ENCODE data around the gene ATXN7.

ATXN7 gene, protein sequence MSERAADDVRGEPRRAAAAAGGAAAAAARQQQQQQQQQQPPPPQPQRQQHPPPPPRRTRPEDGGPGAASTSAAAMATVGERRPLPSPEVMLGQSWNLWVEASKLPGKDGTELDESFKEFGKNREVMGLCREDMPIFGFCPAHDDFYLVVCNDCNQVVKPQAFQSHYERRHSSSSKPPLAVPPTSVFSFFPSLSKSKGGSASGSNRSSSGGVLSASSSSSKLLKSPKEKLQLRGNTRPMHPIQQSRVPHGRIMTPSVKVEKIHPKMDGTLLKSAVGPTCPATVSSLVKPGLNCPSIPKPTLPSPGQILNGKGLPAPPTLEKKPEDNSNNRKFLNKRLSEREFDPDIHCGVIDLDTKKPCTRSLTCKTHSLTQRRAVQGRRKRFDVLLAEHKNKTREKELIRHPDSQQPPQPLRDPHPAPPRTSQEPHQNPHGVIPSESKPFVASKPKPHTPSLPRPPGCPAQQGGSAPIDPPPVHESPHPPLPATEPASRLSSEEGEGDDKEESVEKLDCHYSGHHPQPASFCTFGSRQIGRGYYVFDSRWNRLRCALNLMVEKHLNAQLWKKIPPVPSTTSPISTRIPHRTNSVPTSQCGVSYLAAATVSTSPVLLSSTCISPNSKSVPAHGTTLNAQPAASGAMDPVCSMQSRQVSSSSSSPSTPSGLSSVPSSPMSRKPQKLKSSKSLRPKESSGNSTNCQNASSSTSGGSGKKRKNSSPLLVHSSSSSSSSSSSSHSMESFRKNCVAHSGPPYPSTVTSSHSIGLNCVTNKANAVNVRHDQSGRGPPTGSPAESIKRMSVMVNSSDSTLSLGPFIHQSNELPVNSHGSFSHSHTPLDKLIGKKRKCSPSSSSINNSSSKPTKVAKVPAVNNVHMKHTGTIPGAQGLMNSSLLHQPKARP

DNA sequence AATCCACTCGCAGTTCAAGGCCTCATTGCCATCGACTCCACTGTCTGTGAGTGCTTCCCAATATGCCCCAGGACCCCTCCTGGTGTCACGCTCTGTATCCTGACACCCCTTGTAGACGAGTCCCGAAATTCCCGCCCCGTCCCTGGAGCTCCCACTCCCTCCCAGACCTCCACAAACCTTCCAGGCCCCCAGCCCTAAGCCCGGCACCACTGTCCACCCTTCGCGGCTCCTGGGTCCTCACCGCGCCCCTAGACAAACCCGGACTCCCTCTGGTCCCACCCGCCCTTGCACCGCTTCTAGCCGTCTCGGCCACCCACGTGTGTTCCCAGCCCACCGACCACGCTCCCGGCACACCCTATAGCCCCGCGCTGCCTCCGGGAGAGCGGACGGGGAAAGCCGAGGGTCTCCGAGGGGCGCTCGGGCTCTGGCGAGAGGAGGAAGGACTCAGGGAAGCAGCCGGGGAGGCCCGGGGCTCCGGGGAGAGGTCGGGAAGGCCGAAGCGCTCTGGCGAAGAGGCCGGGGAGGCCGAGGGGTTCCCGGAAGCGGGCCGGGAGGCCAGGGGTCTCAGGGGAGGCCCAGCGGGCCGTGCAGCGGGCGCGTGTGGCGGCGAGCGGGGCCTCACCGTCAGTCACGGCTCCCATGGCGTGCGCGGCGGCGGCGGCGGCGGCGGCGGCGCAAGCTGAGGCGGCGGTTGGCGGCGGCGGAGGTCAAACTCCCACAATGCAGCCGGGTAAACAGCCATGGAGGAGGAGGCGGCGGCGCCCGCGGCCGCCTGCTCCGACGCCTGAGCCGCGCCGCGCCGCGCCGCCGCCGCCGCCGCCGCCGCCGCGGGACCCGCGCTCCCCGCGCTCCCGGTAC lies at the start of gene ATXN7, which contains the start of gene THOC7:
Gene ATXN7 (plus strand): TSS at position 718 of the 858 bp plus-strand sequence. CDS start 48,732 bp downstream, outside the sequence.
Gene THOC7 (minus strand): TSS at position 656 of the 858 bp plus-strand sequence. CDS start 15 bp downstream, at position 641.
- peak; percentile 90 for DNase-seq

DNA sequence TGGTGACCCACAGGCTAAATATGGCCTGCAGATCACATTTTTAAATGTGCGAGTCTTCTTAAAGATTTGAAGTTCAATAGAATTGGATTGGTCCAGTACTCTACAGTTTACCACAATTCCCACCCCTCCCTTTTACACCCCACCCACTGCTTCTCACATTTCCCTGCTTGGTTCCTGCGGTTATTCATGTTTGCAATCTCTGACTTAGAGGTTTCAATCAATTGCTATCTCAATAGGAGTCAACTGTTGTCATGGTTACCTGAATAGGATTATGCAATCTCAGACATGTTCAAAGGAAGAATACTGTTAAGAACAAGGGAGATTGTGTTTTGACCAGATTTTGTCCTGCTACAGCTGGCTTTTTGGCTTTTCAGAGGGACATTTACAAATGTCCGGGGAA lies 49.4 kb upstream of the ATXN7 start:
- DNase-seq = no peak

DNA sequence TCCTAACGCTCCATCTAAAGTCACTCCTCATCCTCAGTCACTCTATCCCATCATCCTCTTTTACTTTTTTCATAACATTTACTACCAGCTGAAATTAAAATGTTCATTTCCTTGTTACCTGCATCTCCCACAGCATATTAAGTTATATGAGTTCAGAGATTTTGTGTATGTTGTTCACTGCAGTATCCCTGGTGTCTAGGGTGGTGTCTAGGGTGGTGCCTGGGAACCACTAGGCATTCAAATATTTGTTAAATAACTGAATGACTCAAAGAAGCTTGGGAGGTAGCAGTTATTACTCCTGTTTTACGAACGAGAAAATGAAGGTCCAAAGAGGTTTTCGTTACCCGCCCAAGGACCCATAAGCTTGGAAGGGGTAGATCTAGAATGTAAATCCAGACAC lies 46.4 kb upstream of the ATXN7 start:
- no peak for DNase-seq

DNA sequence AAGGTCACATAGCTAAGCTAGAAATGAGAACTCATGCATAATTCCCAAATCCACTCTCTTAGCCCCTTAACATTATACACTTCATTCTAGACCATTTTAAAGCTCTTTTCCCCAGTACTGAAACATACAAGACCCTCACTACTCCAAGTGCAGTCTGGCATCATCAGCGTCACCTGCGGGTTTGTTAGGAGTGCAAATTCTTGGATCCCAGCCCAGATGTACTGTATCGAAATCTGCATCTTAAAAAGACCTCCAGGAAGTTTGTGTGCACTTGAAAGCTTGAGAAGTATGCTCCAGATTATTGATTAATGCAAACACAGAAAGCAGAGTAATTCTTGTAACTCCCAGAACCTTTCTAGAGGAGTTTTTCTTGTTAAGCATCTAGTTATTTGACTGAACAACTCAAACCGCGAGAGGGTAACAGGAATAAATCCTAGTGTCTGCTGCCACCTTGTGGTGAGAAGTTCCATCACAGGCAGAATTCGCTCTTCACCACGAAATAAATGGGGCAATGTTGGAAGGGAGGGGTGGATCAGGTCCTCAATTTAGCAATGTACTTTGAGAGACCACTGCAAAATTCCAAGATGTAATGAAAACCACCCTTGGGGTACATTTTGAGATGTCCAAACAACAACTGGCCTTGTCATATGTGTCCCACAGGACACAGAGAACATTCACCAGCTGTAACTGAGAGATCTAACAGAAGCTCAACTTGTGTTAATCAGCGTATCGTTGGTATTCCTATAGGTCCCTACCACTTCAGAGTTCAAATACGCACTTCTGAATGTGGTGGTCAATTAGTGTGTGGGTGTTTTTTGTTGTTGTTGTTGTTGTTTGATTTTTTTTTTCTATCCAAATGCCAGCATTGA lies 45.2 kb upstream of the ATXN7 start:
- DNase-seq = peak; percentile 82

DNA sequence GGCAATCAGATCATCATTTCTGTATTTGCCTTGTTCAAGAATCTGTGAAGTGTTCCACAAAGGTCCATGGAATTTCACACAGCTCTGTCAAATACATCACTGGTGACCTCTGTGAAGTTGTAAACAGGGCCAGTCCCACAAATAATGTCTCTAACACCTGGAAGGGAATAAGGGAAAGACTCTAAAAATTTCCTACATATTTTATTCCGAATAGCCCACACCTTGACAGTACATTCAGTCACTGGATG lies 44.6 kb upstream of the ATXN7 start, which contains the start of gene C3orf49:
Gene C3orf49 (plus strand): TSS at position 149 of the 248 bp plus-strand sequence. CDS start 173 bp downstream, outside the sequence.
- DNase-seq = no peak

DNA sequence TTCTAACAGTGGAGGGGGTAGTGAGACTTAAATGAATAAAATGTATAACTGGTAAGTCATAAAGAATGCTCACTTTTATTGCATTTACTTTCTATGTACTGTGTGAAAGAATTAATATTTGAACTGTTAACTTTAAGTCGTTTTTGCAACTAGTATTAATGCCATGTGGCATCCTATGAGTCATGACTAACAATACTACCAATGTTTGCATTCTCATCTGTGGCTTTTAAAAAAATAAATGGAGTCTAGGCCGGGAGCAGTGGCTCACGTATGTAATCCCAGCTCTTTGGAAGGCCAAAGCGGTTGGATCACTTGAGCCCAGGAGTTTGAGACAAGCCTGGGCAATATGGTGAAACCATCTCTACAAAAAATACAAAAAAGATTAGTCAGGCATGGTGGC lies 39.4 kb upstream of the ATXN7 start:
- DNase-seq = no peak

DNA sequence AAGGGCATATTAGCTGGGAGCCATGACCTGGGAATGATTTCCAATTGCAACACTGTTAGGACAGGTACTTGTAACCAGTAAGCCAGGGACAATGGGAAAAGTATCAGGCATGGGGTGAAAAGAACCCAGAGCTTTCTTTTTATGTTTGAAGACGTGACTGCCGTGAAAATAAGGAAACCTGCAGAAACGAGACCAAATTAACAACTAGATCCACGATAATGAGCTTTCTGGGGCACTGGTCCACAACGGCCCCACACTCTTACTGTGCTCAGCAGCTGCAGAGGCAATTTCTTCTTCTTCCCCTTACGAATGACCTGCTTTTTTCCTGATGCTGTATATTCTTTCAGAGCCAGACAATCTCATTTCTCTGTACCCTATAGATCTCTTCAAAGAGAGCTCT lies 33.1 kb upstream of the ATXN7 start:
- DNase-seq = no peak

DNA sequence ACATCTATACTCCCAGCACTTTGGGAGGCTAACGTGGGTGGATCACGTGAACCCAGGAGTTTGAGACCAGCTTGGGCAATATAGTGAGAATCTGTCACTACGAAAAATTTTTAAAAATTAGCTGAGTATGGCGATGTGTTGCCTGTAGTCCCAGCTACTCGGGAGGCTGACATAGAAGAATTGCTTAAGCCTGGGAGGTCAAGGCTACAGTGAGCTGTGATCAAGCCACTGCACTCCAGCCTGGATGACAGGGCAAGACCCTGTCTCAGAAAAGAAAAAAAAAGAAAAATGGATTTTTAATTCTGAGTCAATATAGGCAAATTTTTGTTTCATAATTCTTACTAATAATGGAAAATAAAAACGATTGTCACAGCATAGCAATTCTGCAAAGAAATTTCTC lies 31.3 kb upstream of the ATXN7 start:
- no peak for DNase-seq

DNA sequence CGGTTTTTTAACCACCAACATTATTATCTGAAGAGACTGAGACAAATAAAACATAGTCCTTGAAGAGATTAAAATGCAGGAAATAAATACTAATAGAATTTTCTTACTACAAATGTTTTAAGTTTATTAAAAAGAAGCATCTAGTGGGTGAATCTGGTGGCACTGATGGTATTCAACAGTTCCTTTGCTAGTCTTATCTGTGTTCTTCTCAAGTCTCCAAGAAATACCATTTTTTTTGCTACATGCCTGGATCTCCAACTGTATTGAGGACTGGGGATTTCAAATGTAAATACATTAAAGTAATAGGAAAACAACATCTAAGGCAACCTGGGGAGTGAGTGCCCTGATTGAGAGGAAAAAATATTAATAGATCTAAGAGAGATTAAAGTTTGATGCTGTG lies 22.0 kb upstream of the ATXN7 start:
- DNase-seq = no peak

DNA sequence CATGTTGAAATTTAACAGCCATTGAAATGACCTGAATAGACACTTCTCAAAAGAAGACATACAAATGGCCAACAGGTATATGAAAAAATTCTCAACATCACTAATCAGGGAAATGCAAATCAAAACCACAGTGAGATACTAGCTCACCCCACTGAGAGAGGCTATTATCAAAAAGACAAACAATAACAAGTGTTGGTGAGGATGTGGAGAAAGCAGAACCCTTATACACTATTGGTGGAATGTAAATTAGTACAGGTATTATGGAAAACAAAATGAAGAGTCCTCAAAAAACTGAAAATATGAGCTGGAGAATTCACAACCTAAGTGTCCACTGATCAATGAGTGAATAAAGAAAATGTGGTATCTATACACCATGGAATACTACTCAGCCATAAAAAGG lies 21.5 kb upstream of the ATXN7 start:
- DNase-seq = no peak

DNA sequence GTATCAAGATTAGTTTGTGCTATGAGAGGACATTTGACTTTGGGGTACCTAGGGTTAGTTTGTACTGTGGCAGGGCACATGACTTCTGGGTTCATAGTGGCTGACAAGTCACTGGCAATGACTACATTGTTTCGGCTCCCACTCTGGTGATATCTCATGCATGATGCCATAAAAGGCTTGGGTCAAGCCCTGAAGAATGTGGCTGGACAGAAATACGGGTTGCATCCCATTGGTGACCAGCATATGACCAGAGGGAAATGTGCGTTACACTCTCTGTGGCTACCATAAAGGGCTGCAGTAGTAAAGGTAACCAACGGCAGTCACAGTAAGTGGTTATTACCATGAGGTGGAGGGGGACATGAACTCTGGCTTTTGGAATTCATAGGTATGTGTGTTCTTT lies 18.5 kb upstream of the ATXN7 start:
- DNase-seq = no peak

DNA sequence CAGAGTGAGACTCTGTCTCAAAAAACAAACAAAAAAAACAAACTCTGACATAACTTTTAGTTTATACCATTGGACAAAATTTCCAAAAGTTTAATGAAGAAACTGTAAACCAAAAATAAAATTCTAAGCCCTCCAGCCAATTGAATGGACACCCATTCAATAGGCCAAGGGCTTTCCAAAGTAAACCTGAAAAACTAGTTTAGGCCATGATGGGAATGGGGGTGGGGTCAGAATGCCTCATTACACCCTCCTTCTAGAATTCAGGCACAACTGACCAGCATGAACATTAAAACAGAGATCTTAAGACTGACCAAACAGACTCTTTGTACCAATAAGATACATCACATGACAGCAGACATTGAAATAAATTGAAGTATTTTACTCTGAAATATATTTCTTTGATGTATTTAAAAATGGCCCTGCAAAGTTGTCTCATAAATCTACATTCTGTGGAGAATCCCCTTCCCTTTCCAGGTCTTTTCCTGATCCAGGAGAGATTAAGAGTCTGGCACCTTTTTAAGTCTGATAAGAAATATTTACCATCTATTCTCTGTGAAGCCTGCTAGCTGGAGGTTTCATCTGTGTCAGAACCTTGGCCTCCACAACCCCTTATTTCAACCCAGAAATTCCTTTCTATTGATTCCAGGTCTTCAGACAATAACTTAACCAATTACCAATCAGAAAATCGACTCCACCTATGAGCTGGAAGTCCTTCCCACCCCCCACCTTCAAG lies 15.8 kb upstream of the ATXN7 start:
- no peak for DNase-seq

DNA sequence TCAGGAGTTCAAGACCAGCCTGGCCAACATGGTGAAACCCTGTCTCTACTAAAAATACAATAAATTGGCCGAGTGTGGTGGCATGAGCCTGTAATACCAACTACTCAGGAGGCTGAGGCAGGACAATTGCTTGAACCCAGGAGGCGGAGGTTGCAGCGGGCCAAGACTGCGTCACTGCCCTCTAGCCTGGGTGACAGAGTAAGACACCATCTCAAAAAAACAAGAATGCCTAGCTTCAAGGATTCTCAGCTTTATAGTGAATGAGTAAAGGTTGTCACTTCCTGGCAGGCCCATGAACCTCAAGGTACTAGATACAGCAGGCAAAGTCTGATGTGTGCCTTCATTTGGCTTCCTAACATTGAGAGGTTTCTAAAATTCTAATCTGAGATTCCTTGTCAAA lies 14.5 kb upstream of the ATXN7 start:
- no peak for DNase-seq

DNA sequence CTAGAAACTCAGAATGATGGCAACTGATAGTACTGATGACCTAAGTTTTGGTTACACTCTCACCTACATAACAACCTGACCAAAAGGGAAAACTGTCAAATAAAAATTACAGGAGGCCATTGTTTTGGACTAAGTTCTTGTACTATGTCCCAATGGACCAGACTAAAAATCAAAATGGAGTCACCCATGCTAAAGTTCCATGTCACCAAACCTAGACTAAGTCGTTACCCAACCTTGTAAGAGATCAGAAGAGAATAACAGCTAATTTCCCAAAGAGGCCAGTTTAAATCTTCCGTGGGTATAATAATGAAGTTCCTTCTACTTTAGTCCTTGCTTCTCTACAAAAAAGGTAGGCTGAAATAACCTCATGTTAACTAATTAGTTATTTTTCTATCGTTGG lies 12.4 kb upstream of the ATXN7 start:
- no peak for DNase-seq

DNA sequence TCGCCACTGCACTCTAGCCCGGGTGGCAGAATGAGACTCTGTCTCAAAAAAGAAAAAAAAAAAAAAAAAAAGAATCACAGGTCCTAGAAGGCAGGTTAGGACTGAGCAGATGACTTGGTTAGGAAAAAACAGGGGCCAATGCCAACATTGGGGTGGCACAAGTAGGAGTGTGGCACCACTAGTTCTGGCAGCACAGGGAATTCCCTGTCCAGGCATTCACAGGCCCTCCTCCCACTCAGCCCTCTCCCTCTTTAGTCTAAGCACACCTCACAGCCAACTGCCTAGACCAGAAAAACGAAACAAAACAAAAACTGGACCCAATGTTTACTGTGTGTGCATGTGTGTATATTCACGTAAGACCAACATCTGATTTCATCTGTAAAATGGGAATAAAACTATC lies 10.6 kb upstream of the ATXN7 start:
- DNase-seq = no peak

DNA sequence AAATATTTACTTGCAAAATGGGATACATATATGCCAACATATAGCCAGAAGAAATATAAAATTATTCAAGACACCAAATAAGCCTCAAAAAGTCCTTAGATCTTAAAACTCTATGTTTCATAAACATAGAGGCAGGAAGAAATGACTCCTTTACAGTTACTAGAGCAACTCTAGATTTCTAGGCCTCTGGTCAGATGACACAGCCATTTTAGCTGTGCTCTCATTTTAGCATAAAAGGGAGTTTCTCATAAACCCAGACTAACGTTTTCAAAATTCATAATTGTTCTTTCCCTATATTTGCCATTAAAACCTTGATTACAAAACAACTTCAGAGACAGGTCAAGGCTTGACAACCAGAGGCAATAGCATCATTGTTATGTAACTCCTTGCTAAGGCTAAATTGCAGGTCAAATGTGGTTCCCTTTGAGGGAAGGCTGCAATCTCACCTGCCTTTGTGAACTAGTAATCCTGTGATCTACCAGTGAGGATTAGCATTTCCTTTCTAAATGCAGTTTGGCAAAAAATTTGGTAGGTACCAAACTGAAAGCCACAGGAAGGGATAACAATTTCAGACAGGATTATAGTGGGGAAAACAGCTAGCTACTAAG lies 8.2 kb upstream of the ATXN7 start:
- no peak for DNase-seq

DNA sequence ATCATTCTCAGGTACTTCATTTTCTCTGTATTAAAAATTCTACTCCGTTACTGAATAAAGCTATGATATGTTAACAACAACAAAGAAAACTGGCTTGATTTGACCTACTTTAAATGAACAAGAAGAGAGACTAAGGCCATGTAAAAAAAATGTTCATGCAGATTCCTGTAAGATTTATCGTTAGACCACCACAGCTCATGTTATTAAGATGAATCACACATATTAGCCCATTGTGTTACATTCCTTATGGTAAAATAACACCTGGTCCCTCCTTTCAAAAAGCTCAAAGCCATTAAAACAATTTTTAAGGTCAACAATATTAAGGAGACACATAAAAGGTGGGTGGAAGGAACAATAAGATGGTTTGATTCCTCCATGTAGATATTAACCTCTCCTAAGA lies 6.4 kb upstream of the ATXN7 start:
- no peak for DNase-seq

DNA sequence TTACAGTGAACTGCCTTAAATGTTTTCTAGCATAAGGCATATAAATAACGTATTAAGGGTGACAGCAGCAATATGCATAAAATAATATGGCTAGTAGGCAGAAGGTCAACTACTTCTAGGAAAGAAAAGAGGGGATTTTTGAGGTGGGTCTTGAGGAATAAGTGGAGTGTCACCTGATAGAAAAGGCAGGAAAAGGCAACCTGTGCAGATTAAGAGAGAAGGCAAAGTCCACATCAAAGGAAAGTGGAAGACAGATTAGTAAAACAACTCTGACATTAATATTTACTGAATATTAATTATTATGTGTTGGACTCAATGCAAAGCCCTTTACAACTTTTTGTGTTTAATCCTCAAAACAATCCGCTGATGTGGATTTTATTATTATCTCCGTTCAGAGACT lies 2.9 kb upstream of the ATXN7 start:
- DNase-seq = no peak

DNA sequence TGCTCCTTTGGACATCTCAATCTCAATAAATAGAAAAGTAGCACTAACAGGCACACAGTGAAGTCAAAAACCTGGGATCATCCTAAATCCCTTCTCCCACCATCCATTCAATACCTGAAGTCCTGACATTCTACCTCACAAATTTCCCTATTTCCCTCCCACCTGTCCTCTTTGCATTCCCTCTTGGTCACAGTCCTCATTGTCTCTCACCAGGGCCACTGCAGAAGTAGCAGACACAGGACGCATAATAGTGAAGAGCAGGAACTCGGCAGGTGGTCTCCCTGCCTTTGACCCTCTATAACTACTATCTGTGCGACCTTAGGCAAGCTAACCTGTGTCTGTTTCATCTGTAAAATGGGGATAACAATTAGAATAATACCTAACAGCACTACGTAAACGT lies 2.4 kb upstream of the ATXN7 start:
- no peak for DNase-seq

DNA sequence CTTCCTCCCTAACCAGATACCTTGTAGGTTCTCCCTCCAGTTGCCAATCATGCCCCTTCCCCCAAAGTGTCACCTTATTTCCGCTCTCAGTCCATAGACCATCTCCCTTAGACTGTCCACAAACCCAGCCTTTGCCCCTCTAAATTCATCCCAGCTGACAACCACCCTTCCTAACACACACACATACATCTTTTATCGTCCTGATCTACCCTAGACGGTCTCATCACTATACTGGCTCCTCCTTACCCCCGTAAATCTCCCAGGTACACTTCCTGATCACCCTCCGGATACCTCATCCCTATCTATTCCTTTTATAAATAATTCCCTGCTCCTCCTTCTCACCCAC lies 890 bp upstream of the ATXN7 start:
- DNase-seq = no peak
